Suprapubic skin (tissue), 4 donors: ENCODE data around the gene SOX13.

Experiments
- CTCF ChIP-seq, 2 donors: fragments of 200-600 bp in 1 of 2; fragments of 450-650 bp in 1 of 2; sonication (generic) in 1 of 2; IDR thresholded peaks; one replicate each; pipeline ENCODE4 v1.5.1; 2016 to 2019; ENCODE audit warnings: antibody characterized with exemption in 2 of 2, mild to moderate bottlenecking in 1 of 2, moderate library complexity in 1 of 2
- EP300 ChIP-seq: sonication (generic); formaldehyde crosslinking; IDR thresholded peaks from one replicate; pipeline ENCODE4 v1.6.1; 2017; ENCODE audit warnings: antibody characterized with exemption
- POLR2A ChIP-seq, 2 donors: fragments of 450-650 bp; IDR thresholded peaks; one replicate each; pipeline ENCODE4 v1.6.1; 2017; ENCODE audit warnings: antibody characterized with exemption in 2 of 2, mild to moderate bottlenecking in 2 of 2, moderate library complexity in 2 of 2
- POLR2AphosphoS5 ChIP-seq, 3 donors: sonication (generic); formaldehyde crosslinking; IDR thresholded peaks; one replicate each; pipeline ENCODE4 v1.6.1; 2017; ENCODE audit warnings: antibody characterized with exemption in 3 of 3

- no peak for TF ChIP-seq CTCF (IDR thresholded peaks at IDR 0.05)
- no peak for TF ChIP-seq POLR2AphosphoS5 (IDR thresholded peaks at IDR 0.05)
- no peak for TF ChIP-seq POLR2A (IDR thresholded peaks at IDR 0.05)
- no peak for TF ChIP-seq EP300
These were observed 31.6 kb downstream of the SOX13 start for GRCh38 chr1:204104331-204105130.
